Measurements from ENCODE around the gene MPRIP.

Gene MPRIP

DNA sequence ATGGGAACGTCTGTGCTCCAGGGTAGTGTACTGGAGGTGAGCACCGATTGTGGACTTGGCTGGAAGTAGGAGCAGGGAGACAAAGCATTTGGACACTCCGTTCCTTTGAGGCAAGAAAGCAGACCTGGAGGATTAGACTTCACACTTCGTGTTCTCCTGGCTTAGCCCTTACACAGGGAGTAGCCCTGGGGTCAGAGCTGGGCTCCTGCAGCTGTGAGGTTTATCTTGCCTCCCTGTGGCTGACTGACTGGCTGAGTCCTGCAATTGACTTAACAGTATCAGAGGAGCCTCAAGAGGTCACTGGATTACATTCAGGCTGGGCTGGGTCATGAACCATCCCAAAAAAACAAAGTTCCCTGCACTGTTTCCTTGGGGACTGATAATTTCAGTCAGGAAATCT is 37.1 kb downstream of the MPRIP start:
- H3K27me3 ChIP-seq (replicated peaks) = no peaks in the 10 kb centered on the region
- no peak overlapping the region for H3K4me3 ChIP-seq (ENCODE audit: low read depth, low read length)
- no peak for DNase-seq
- in situ Hi-C loops (cut with HindIII; ENCODE audit: low pct_ligation_motif_present, low sequenced_read_pairs) = no loop called here
- TF ChIP-seq, protein P1, sequence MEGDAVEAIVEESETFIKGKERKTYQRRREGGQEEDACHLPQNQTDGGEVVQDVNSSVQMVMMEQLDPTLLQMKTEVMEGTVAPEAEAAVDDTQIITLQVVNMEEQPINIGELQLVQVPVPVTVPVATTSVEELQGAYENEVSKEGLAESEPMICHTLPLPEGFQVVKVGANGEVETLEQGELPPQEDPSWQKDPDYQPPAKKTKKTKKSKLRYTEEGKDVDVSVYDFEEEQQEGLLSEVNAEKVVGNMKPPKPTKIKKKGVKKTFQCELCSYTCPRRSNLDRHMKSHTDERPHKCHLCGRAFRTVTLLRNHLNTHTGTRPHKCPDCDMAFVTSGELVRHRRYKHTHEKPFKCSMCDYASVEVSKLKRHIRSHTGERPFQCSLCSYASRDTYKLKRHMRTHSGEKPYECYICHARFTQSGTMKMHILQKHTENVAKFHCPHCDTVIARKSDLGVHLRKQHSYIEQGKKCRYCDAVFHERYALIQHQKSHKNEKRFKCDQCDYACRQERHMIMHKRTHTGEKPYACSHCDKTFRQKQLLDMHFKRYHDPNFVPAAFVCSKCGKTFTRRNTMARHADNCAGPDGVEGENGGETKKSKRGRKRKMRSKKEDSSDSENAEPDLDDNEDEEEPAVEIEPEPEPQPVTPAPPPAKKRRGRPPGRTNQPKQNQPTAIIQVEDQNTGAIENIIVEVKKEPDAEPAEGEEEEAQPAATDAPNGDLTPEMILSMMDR (IDR thresholded peaks at IDR 0.05; ENCODE audit: low read depth, low read length, missing control alignments) = no peak
- H3K27ac ChIP-seq = no peak overlapping the region
- H3K36me3 ChIP-seq (replicated peaks) = peaks cover 40% of the 10 kb centered on the region

DNA sequence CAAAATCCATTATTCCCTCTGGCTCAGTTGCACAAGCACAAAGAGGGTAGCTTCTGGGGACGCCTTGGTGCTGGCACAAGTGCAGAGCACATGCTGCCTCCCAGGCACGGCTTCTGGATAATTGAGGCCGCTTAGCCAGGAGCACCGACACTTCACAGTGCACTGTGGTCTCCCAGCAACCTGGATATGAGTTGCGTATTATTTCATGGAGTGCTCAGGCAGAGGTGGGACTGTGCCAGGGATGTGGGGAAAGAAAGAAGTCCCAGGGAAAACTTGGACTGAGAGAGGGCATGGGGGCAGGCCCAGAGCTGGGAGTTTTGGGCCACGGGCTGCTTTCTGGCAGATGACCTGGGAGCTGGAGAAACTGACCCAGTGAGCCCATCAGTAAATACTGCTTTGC is 37.5 kb downstream of the MPRIP start:
- no peak overlapping the region for H3K4me3 ChIP-seq (ENCODE audit: low read depth, low read length)
- no peak for DNase-seq
- TF ChIP-seq, protein P1 (IDR thresholded peaks at IDR 0.05; ENCODE audit: low read depth, low read length, missing control alignments) = no peak
- peaks cover 40% of the 10 kb centered on the region for H3K36me3 ChIP-seq (replicated peaks)
- H3K27ac ChIP-seq = no peak overlapping the region
- in situ Hi-C loops (cut with HindIII; ENCODE audit: low pct_ligation_motif_present, low sequenced_read_pairs) = no loop called here
- H3K27me3 ChIP-seq (replicated peaks) = no peaks in the 10 kb centered on the region

DNA sequence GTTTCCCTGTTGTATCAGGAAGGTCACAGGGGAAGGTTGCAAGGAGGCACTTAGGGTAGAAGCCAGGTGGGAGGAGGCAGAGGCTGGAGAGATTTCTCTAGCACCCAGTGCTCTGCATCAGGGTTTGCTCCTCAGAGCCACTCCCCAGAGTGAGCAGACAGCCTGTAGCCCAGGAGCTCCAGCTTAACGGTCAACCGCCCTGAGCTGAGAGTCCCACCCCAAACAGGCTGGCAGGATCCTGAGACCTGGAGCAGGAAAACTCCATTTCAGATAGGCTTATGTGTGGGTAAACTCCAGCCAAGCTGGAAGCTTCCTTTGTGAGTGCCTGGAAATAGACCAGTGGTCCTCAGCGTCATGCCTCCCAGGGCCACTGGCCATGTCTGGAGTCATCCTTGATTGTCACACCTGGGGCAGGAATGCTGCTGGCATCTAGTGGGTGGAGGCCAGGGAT is 37.9 kb downstream of the MPRIP start:
- peaks cover 40% of the 10 kb centered on the region for H3K36me3 ChIP-seq (replicated peaks)
- in situ Hi-C loops (cut with HindIII; ENCODE audit: low pct_ligation_motif_present, low sequenced_read_pairs) = no loop called here
- no peak overlapping the region for H3K27ac ChIP-seq
- DNase-seq = no peak
- TF ChIP-seq, protein P1 (IDR thresholded peaks at IDR 0.05; ENCODE audit: low read depth, low read length, missing control alignments) = no peak
- H3K4me3 ChIP-seq (ENCODE audit: low read depth, low read length) = no peak overlapping the region
- H3K27me3 ChIP-seq (replicated peaks) = no peaks in the 10 kb centered on the region

DNA sequence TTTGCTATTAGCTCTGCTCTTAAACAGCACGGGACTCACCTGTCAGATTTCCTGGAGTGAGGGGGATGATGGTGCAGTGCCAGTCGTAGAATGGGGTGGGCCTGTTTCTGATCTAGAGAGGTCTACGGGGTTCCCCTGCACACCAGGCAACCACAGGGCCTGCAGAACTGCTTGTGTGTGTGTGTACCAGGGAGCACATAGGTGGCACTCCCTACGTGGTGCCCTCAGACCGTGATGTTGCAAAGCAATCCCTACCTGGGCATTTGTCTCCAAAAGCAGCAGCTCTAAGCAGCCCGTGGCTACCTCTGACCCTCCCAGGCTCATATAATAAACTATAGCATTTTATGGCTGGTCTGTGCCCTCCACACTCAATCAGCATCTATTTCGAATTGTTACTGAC is 38.5 kb downstream of the MPRIP start:
- H3K27me3 ChIP-seq (replicated peaks) = no peaks in the 10 kb centered on the region
- in situ Hi-C loops (cut with HindIII; ENCODE audit: low pct_ligation_motif_present, low sequenced_read_pairs) = no loop called here
- H3K4me3 ChIP-seq (ENCODE audit: low read depth, low read length) = no peak overlapping the region
- no peak for DNase-seq
- TF ChIP-seq, protein P1 (IDR thresholded peaks at IDR 0.05; ENCODE audit: low read depth, low read length, missing control alignments) = no peak
- no peak overlapping the region for H3K27ac ChIP-seq
- peaks cover 37% of the 10 kb centered on the region for H3K36me3 ChIP-seq (replicated peaks)

DNA sequence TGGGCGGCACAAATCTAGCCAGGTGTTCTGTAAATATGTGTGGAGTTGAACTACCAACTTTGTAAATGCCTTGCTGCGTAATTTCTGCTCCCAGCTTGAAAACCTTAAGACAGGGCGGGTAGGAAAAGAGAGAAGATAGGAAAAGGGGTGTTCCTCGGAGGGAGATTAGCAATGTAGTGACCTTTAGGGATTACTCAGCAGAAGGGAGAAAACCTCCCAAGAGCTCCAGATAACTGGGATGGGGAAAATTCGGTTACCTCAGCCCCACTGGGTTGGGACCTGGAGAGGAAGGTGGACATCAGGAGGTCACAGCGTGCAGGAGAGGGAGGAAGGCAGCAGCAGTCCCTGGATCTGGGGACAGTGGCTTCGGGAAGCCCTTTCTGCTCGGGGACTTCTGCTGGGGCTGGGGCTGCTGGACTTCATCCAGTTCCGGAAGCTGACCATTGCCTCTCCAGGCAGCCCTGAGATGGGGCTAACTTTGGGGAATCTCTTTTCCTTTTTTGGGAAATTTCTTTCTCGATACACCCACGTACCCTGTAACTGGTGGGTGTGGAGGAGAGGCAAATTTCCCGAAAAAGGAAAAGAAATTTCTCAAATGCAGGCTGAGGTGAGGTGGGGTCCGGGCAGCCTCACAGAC is 39.2 kb downstream of the MPRIP start:
- no peak overlapping the region for H3K27ac ChIP-seq
- TF ChIP-seq, protein P1 (IDR thresholded peaks at IDR 0.05; ENCODE audit: low read depth, low read length, missing control alignments) = no peak
- DNase-seq = no peak
- H3K27me3 ChIP-seq (replicated peaks) = no peaks in the 10 kb centered on the region
- in situ Hi-C loops (cut with HindIII; ENCODE audit: low pct_ligation_motif_present, low sequenced_read_pairs) = no loop called here
- H3K36me3 ChIP-seq (replicated peaks) = peaks cover 33% of the 10 kb centered on the region
- H3K4me3 ChIP-seq (ENCODE audit: low read depth, low read length) = no peak overlapping the region

DNA sequence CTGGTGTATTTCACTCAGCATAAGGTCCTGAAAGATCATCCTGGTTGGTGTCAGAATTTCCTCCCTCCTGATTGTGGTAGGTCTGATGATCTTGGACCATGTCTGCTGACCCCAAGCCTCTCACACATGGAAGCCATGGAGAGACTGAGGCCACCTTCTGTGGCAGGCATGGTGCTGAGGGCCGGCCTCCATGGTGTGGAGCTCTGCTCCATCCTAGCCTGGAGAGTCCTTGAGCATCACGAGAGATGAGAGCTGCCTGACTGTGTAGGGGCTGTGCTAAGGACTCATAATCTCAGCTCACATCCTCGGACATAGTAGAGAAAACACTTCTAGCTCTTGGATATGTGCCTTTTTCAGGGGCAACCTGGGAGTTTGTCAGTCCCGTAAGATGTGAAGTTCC is 40.6 kb downstream of the MPRIP start:
- Histone ChIP-seq H3K4me3 (ENCODE audit: low read depth, low read length) (no peak overlapping the region), H3K36me3 (replicated peaks) (peaks cover 31% of the 10 kb centered on the region), H3K27ac (no peak overlapping the region), H3K27me3 (replicated peaks) (no peaks in the 10 kb centered on the region)
- TF ChIP-seq, protein P1 (IDR thresholded peaks at IDR 0.05; ENCODE audit: low read depth, low read length, missing control alignments) = no peak
- in situ Hi-C loops (cut with HindIII; ENCODE audit: low pct_ligation_motif_present, low sequenced_read_pairs) = no loop called here
- DNase-seq = no peak
